ENCODE results near the gene PGGHG.
"Not testable (repeated sequence)": the region's sequence is repeated elsewhere in the genome, so short reads cannot be mapped to it uniquely, and the experiment has no call there.

The PGGHG gene

DNA sequence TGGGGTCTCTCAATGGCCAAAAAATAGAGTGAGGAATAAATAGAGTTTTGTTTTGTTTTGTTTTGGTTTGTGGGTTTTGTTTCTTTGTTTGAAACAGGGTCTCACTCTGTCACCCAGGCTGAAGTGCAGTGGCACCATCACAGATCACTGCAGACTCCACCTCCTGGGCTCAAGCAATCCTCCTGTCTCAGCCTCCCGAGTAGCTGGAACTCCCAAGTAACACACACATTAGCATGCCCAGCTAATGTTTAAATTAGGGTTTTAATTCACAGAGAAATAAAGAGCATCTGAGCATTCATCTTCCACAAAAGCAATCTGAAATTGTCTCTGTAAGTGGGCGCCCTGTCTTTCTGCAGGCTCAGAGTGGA, 40.9 kb downstream of the PGGHG start:
- DNase-seq, result no peak

DNA sequence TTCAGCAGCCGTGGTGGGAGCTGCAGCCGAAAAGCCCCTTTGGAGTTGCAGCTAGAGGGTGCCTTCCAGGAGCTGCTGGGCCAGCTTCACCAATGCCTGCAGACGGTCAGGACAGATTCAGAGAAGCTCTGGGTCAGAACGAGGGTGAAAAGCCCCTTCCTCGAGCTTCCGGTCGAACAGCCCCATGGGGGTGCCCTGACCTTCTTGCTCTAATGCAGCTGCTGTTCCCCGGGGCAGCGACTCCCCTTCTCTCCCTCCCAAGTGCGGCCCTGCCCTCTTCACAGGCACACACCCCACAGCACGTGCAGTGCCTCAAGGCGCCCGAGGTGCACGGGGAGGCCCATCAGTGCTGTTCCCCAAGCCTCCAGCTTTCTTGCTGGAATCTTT, 41.4 kb downstream of the PGGHG start:
- DNase-seq, result no peak

- DNase-seq, result no peak
These were observed 41.9 kb downstream of the PGGHG start for GRCh38 chr11:330694-331357.

- no peak for DNase-seq
These were observed 42.6 kb downstream of the PGGHG start for GRCh38 chr11:331358-332060.

DNA sequence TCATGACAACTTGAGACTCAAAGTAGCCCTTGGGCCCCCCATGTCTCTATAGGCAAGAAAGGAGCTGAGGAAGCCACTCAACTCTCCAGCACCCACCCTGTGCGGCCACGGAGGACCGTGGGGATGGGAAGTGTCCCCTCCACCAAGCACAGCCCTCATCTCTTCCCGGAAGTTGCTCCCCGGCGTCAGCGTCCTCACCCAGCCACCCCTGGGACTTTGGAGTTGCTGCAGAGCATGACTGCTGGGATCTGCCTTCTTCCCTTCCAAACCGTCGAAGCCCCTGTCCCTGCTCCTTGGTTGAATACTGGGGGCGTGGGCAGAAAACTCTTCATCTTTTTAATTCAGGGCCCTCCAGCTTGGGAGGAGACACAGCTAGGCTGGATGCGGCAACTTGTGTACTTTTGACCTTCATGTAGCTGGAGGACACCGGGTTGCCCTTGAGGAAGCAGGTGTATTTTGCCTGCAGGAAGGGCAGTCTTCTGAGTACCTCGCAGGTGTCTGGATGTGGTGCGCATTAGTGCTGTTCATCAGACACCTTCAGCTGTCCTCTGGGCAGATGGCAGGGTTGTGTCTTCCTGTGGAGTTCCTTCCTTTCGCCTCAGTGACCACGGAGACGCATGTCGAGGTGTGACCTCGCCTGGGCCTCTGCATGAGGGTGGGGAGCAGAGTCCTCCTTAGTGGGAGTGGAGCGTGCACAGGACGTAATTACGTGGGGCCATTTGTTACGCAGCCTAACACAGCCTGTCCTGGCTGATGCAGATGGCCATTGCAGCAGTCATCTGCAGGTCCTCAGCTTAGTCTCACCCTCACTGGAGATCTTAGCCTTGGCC, 43.9 kb downstream of the PGGHG start:
- no peak for DNase-seq

- DNase-seq, result not testable (repeated sequence)
These were observed 44.8 kb downstream of the PGGHG start for GRCh38 chr11:333616-334263.

DNA sequence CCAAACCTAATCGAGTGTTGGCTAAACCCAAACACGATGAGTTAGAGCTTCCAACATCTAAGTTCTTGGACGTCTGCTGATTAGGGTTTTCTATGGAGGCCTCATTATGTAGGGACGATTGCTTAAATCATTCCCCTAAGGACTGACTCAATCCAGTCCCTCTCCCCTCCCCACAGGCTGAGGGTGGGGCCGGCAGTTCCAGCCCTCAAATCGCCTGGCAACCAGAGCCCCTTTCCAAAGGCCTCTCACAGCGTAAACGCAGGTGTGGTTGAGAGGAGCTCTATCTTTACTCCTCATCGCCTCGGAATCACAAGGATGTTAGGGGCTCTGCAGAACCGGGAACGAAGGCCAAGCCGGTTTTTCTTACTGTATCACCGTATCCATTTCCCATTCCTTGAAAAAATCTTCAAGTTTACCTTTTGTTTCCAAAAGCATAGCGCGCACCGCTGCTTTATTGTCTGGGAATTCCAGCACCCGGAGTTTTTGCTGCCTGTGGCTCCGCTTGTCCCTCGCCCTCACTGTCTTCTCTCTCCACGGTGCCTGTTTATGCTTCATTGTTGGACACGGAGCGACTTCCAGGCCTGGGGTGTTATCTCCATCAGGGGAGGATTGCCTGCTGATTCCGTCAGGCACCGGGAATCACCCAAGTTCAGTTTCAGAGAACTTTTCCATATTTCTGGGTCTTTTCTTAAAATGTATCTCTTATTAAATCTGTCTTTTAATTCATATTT, 45.5 kb downstream of the PGGHG start:
- no peak for DNase-seq

- DNase-seq, result peak in 7 of 51 donors; percentile 17 to 56 (median 36)
These were observed 47.1 kb downstream of the PGGHG start for GRCh38 chr11:335779-336658.

- DNase-seq, result no peak
These were observed 47.8 kb downstream of the PGGHG start for GRCh38 chr11:336659-337198.

GRCh38 chr11:337711-338110, 48.8 kb downstream of the PGGHG start:
- DNase-seq, result no peak

GRCh38 chr11:339963-340362, 51.0 kb downstream of the PGGHG start:
- no peak for DNase-seq

- no peak for DNase-seq
These were observed 51.9 kb downstream of the PGGHG start for GRCh38 chr11:340539-341512.

GRCh38 chr11:342328-342727, 53.4 kb downstream of the PGGHG start:
- no peak for DNase-seq

DNA sequence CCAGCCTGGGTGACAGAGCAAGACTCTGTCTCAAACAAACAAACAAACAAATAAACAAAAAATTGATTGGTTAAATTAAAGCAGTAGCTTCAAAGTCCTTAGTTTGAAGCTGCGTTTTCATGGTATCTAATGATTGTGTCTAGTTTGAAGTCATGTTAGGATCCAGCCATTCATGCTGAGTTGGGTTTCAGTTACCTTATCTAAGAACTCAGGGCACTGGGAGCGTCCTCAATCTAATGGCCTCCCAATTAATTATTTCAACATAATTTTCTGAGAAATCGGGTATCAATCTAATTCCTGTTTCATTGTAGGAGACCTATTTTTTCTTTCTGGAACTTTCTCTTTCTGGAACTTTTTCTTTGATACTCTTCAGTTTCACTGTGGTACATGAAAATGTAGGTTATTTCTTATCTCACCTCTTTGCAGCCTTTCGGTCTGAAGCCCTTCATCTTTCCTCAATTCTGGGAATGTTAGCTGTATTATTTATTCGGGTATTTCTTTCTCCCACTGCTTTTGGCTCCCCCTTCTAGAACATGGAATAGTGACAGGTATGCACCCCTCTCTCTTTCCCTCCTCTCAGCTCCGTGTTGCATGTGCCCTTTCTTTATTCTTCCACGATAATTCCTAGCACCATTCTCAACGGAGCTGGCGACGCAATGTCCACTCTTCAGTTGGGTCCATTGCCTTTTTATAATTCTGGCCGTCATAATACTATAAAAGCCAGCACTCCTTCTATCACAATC, 56.1 kb downstream of the PGGHG start:
- DNase-seq, result no peak

Data from hypothalamus (tissue), 51 donors.